Sigmoid colon (tissue), 4 donors: Measurements from ENCODE around the gene PCED1B.

Experiments
- CTCF ChIP-seq, 4 experiments: fragments of 450-650 bp in 3 of 4; fragments of 200-600 bp in 1 of 4; IDR thresholded peaks; one replicate each; pipeline ENCODE4 v1.5.1; 2016 to 2019; ENCODE audit warnings: antibody characterized with exemption in 4 of 4, mild to moderate bottlenecking in 3 of 4, moderate library complexity in 2 of 4
- EP300 ChIP-seq, 4 donors: sonication (generic); formaldehyde crosslinking; IDR thresholded peaks; one replicate each; pipeline ENCODE4 v1.6.1; 2017; ENCODE audit warnings: antibody characterized with exemption in 4 of 4
- POLR2A ChIP-seq, 2 donors: fragments of 450-650 bp; IDR thresholded peaks; one replicate each; pipeline ENCODE4 v1.6.1; 2016; ENCODE audit warnings: antibody characterized with exemption in 2 of 2, mild to moderate bottlenecking in 2 of 2, moderate library complexity in 2 of 2
- POLR2AphosphoS5 ChIP-seq, 4 donors: sonication (generic); formaldehyde crosslinking; IDR thresholded peaks; one replicate each; pipeline ENCODE4 v1.6.1; 2017; ENCODE audit warnings: antibody characterized with exemption in 4 of 4

- no peak for TF ChIP-seq CTCF (IDR thresholded peaks at IDR 0.05)
- TF ChIP-seq POLR2A (IDR thresholded peaks at IDR 0.05): no peak
- no peak for TF ChIP-seq POLR2AphosphoS5 (IDR thresholded peaks at IDR 0.05)
- TF ChIP-seq EP300 (IDR thresholded peaks at IDR 0.05): no peak
Measured at GRCh38 chr12:47111854-47112253, 32.4 kb downstream of the PCED1B start.
